ENCODE measurements around the gene EPHA7. TPM values are rescaled to one million over a fixed set of nuclear protein-coding genes. Genes with fewer than 3 reads are reported as not detected.

EPHA7 gene
- total and polyA plus RNA-seq, 2 donors (not counting 3 experiments of a cell fraction or from before 2014, with no cell fraction given): not detected

DNA sequence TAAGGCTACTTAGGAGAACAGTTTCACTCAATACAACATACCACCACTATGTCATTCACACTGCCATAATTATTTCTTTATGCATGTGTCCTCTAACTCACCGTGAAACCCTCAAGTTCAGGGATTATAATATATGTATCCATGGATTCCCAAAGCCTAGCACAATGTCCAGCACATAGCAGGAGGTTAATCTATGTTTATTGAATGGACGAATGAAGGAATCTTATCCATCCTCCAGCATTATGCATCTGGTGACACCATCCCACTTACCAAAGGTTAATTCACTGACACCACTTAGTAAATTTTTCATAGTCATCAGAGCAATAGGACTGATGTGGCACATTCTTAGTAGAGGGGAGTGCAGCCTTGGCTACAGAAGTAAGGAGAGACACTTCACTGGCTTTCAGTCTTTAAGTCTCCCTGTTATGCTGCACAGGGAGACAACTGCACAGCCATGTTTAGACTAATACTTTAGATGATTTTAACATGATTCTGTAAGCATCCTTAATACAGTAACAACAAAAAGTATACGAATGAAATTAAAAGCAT lies 49.7 kb downstream of the EPHA7 start:
- DNase-seq (ENCODE audit: low read depth, low spot score) (no peak), FAIRE-seq (no peak)
- H3K27ac ChIP-seq (ENCODE audit: insufficient read depth, low read depth, low read length): no peak overlapping the region
- H3K4me1 ChIP-seq (ENCODE audit: control insufficient read depth, extremely low read depth, insufficient read depth, low read length): no peaks in the 10 kb centered on the region
- H3K9ac ChIP-seq (replicated peaks; ENCODE audit: extremely low read depth, insufficient read depth, low read length): no peak overlapping the region
- H2AFZ ChIP-seq (ENCODE audit: low read depth, low read length): no peak overlapping the region
- no peaks in the 10 kb centered on the region for H3K27me3 ChIP-seq (ENCODE audit: control insufficient read depth in 2 of 2, insufficient read depth in 2 of 2, low read length in 2 of 2)
- no peaks in the 10 kb centered on the region for H3K79me2 ChIP-seq (ENCODE audit: control insufficient read depth, insufficient read depth, low read length)
- H4K20me1 ChIP-seq (replicated peaks; ENCODE audit: control insufficient read depth, extremely low read depth, insufficient read depth, low read length): no peaks in the 10 kb centered on the region
- CTCF ChIA-PET: no interaction called here
- no peaks in the 10 kb centered on the region for H3K9me1 ChIP-seq (replicated peaks; ENCODE audit: control insufficient read depth, extremely low read depth, insufficient read depth, low read length)
- dilution Hi-C loops (cut with MboI; ENCODE audit: extremely low pct_ligation_motif_present, low sequenced_read_pairs): no loop called here
- intact Hi-C loops (cut with micrococcal nuclease): no loop called here
- H3K9me3 ChIP-seq (replicated peaks; ENCODE audit: control insufficient read depth, insufficient read depth, low read length): no peaks in the 10 kb centered on the region
- POLR2A ChIA-PET: no interaction called here
- TF ChIP-seq EZH2 (IDR thresholded peaks at IDR 0.05; ENCODE audit: borderline replicate concordance, low read depth, low read length, severe bottlenecking): no peak
- TF ChIP-seq, protein P1, sequence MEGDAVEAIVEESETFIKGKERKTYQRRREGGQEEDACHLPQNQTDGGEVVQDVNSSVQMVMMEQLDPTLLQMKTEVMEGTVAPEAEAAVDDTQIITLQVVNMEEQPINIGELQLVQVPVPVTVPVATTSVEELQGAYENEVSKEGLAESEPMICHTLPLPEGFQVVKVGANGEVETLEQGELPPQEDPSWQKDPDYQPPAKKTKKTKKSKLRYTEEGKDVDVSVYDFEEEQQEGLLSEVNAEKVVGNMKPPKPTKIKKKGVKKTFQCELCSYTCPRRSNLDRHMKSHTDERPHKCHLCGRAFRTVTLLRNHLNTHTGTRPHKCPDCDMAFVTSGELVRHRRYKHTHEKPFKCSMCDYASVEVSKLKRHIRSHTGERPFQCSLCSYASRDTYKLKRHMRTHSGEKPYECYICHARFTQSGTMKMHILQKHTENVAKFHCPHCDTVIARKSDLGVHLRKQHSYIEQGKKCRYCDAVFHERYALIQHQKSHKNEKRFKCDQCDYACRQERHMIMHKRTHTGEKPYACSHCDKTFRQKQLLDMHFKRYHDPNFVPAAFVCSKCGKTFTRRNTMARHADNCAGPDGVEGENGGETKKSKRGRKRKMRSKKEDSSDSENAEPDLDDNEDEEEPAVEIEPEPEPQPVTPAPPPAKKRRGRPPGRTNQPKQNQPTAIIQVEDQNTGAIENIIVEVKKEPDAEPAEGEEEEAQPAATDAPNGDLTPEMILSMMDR (IDR thresholded peaks at IDR 0.05; ENCODE audit: extremely low read depth in 1 of 2, insufficient read depth in 1 of 2, low read depth in 1 of 2, low read length in 2 of 2): no peak
- no peak for TF ChIP-seq POLR2AphosphoS5 (IDR thresholded peaks at IDR 0.05; ENCODE audit: insufficient read depth, low read depth, low read length)
- no peak for TF ChIP-seq JUN (IDR thresholded peaks at IDR 0.05; ENCODE audit: borderline replicate concordance, insufficient read depth, insufficient read length, low read depth)
- TF ChIP-seq FOS (IDR thresholded peaks at IDR 0.05; ENCODE audit: borderline replicate concordance, insufficient read depth, low read length): no peak
- no peak for TF ChIP-seq MYC (IDR thresholded peaks at IDR 0.05; ENCODE audit: low read depth, low read length)
- TF ChIP-seq GATA2 (IDR thresholded peaks at IDR 0.05; ENCODE audit: insufficient read depth, insufficient read length, low read depth, low read length): no peak
- no peak for TF ChIP-seq POLR2A (IDR thresholded peaks at IDR 0.05; ENCODE audit: low read depth, low read length)
- TF ChIP-seq, protein P2, sequence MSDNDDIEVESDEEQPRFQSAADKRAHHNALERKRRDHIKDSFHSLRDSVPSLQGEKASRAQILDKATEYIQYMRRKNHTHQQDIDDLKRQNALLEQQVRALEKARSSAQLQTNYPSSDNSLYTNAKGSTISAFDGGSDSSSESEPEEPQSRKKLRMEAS (IDR thresholded peaks at IDR 0.05; ENCODE audit: insufficient read depth, insufficient read length): no peak
- H3K36me3 ChIP-seq (ENCODE audit: control insufficient read depth in 2 of 2, extremely low read depth in 1 of 2, insufficient read depth in 2 of 2, low read length in 2 of 2): no peaks in the 10 kb centered on the region
- no TSS peak for BruUV-seq (replicated peaks)
- H3K4me2 ChIP-seq (ENCODE audit: insufficient read depth, low read length): no peak overlapping the region
- H3K4me3 ChIP-seq (replicated peaks in 1 of 3; ENCODE audit: insufficient read depth in 1 of 3, low read depth in 1 of 3, low read length in 3 of 3): no peak overlapping the region

Measured in endothelial cell of umbilical vein (primary cell).